ENCODE data around the gene SLC9A9. TPM values are rescaled to one million over a fixed set of nuclear protein-coding genes. Genes with fewer than 3 reads are reported as not detected.
"Not testable (repeated sequence)": the region's sequence is repeated elsewhere in the genome, so short reads cannot be mapped to it uniquely, and the experiment has no call there.

SLC9A9 gene
- total RNA-seq, 1 donor from 2014 or later = 0.22 TPM

DNA sequence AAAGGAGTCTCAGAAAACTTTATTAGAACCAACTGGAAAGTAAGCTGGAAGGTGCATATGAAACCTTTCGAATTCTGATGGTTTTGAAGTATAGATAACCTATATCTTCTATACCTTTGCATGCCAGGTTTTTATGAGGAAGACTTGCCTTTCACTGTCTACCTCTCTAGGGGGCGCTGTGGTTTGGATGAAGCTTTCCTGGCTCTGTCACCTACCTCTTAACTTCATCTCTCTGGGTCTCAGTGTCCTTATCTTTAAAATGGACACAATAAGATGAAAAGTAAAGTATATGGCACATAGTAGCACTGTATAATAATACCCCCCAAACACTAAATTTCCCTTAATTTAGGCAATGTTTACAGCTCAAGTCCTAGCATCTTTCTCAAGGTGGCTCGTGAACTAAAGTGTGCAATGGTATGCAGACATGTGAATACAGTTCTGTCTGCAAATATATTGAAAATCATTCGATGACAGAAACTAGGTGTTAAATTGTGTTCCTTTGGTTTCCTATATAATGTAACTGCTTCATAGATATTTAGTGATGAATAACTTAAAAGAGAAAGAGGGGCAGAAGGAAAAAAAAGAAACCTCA, 414.4 kb downstream of the SLC9A9 start:
- H3K4me3 ChIP-seq = no peak overlapping the region
- peak; percentile 24 for DNase-seq (ENCODE audit: low spot score)
- H3K36me3 ChIP-seq = no peaks in the 10 kb centered on the region
- no peak for TF ChIP-seq EZH2phosphoT487 (IDR thresholded peaks at IDR 0.05)
- TF ChIP-seq, protein P1, sequence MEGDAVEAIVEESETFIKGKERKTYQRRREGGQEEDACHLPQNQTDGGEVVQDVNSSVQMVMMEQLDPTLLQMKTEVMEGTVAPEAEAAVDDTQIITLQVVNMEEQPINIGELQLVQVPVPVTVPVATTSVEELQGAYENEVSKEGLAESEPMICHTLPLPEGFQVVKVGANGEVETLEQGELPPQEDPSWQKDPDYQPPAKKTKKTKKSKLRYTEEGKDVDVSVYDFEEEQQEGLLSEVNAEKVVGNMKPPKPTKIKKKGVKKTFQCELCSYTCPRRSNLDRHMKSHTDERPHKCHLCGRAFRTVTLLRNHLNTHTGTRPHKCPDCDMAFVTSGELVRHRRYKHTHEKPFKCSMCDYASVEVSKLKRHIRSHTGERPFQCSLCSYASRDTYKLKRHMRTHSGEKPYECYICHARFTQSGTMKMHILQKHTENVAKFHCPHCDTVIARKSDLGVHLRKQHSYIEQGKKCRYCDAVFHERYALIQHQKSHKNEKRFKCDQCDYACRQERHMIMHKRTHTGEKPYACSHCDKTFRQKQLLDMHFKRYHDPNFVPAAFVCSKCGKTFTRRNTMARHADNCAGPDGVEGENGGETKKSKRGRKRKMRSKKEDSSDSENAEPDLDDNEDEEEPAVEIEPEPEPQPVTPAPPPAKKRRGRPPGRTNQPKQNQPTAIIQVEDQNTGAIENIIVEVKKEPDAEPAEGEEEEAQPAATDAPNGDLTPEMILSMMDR (IDR thresholded peaks at IDR 0.05) = peak; percentile 70
- H3K27me3 Mint-ChIP-seq (ENCODE audit: insufficient read depth, low read depth) = peaks cover 11% of the 10 kb centered on the region
- peaks cover 5% of the 10 kb centered on the region for H3K4me1 Mint-ChIP-seq
- H3K9me3 Mint-ChIP-seq = no peaks in the 10 kb centered on the region
- H3K4me3 Mint-ChIP-seq = no peak overlapping the region
- H3K27ac ChIP-seq = no peak overlapping the region
- no peaks in the 10 kb centered on the region for H3K9me3 ChIP-seq (ENCODE audit: low read depth)
- no peak overlapping the region for H2AFZ ChIP-seq (replicated peaks)
- H3K4me1 ChIP-seq = no peaks in the 10 kb centered on the region
- no peak overlapping the region for H3K4me2 ChIP-seq
- no peaks in the 10 kb centered on the region for H4K20me1 ChIP-seq (ENCODE audit: low read depth)
- no peaks in the 10 kb centered on the region for H3K79me2 ChIP-seq (ENCODE audit: low read depth)
- H3K36me3 Mint-ChIP-seq = no peaks in the 10 kb centered on the region
- H3K27me3 ChIP-seq = no peaks in the 10 kb centered on the region
- no peak overlapping the region for H3K27ac Mint-ChIP-seq
- H3K9ac ChIP-seq = no peak overlapping the region
- no peaks in the 10 kb centered on the region for H3F3A ChIP-seq (ENCODE audit: low read depth)

DNA sequence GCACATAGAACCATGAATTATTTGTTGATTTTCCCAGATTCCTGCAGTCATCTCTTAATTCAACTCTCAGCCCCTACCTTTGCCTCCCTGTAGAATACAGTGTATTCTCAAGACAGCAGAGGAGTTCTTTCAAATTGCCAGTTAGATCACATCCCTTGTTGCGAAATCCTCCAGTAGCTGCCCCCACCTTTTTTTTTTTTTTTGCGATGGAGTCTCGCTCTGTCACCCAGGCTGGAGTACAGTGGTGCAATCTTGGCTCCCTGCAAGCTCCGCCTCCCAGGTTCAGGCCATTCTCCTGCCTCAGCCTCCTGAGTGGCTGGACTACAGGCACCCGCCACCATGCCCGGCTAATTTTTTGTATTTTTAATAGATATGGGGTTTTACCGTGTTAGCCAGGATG, 417.0 kb downstream of the SLC9A9 start:
- H3K4me1 ChIP-seq; H3K27ac Mint-ChIP-seq; H3K9me3 ChIP-seq (ENCODE audit: low read depth); H3K27ac ChIP-seq; H3K4me3 ChIP-seq; H3K27me3 Mint-ChIP-seq (ENCODE audit: insufficient read depth, low read depth); DNase-seq (ENCODE audit: low spot score); H3K4me2 ChIP-seq; H3K4me3 Mint-ChIP-seq; H3K36me3 Mint-ChIP-seq; H2AFZ ChIP-seq (replicated peaks); H3K36me3 ChIP-seq; H3K9me3 Mint-ChIP-seq; H3K79me2 ChIP-seq (ENCODE audit: low read depth); H3K4me1 Mint-ChIP-seq; H3K9ac ChIP-seq; H3K27me3 ChIP-seq; H3F3A ChIP-seq (ENCODE audit: low read depth); H4K20me1 ChIP-seq (ENCODE audit: low read depth): not testable (repeated sequence)

DNA sequence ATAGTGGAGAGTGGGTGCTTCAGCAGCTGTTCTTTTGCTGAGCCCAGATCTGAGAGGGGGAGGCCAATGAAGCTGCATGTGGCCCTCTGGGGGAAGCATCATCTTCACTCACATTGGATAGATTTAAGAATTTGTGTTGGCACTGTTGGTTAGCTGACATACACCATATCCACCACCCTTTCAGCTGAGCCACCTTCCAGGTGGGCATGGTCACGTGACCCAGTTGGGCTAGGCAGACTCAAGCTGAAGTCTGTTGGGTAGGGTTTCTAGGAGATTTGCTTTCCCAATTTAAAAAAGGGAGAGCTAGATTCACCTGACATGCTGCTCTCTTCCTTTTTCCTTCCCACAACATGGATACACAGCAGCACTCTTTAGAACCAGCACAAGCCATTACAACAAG, 417.7 kb downstream of the SLC9A9 start:
- Histone ChIP-seq H3K27ac (no peak overlapping the region), H3K36me3 (no peaks in the 10 kb centered on the region), H2AFZ (replicated peaks) (no peak overlapping the region), H4K20me1 (ENCODE audit: low read depth) (no peaks in the 10 kb centered on the region), H3F3A (ENCODE audit: low read depth) (no peaks in the 10 kb centered on the region), H3K4me3 (no peak overlapping the region), H3K4me1 (no peaks in the 10 kb centered on the region), H3K79me2 (ENCODE audit: low read depth) (no peaks in the 10 kb centered on the region), H3K9ac (no peak overlapping the region), H3K9me3 (ENCODE audit: low read depth) (no peaks in the 10 kb centered on the region), H3K4me2 (no peak overlapping the region), H3K27me3 (no peaks in the 10 kb centered on the region)
- no peak for DNase-seq (ENCODE audit: low spot score)
- Mint-ChIP-seq H3K27me3 (ENCODE audit: insufficient read depth, low read depth) (peaks cover 8% of the 10 kb centered on the region), H3K9me3 (no peaks in the 10 kb centered on the region), H3K4me1 (peaks cover 11% of the 10 kb centered on the region), H3K4me3 (no peak overlapping the region), H3K27ac (no peak overlapping the region), H3K36me3 (no peaks in the 10 kb centered on the region)
- TF ChIP-seq EZH2 (IDR thresholded peaks at IDR 0.05) (no peak), EZH2phosphoT487 (IDR thresholded peaks at IDR 0.05) (no peak)
- TF ChIP-seq, protein P1 (IDR thresholded peaks at IDR 0.05) = no peak

DNA sequence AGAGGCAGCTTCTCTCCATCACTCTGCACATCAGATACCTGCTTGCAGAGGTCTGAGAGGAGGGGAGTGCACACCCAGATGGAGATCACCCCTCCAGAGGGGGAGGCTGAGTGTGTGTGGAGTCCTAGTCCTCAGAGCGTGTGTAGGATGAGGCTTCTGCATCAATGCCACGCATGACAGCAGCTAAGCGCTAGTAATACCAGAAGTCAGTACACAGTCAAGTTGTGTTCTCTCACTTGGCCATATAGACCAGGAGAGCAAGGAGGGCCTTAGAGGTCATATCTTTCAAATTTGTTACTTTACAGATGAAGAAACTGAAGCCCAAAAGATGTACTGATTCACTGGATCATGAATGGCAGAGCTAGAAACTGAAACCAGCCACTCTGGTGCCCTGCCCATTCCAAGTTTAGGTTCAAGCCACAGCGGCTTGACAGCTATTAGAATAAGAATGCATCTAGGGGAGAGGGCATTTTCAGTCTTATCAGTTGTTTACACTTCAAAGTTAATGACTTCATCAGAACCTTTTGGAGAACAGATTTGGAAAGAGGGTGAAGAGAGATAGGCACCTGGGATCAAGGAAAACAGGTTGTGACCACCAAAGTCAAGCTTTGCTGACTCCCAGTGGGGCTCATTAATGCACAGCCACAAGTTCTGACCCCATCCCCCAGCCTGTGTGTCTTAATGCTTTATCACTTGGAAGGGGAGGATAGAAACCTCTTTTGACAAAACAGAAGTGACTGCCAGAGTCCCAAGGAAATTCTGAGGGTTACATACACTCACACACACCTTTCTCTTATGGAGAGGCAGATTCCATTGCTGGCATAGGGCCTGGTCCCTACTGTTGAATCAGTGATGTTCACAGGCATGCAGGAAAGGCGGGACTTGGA, 418.4 kb downstream of the SLC9A9 start:
- Histone ChIP-seq H3K27ac (no peak overlapping the region), H3K36me3 (no peaks in the 10 kb centered on the region), H3K4me2 (no peak overlapping the region), H3F3A (ENCODE audit: low read depth) (no peaks in the 10 kb centered on the region), H3K79me2 (ENCODE audit: low read depth) (no peaks in the 10 kb centered on the region), H4K20me1 (ENCODE audit: low read depth) (no peaks in the 10 kb centered on the region), H3K27me3 (no peaks in the 10 kb centered on the region), H3K4me1 (no peaks in the 10 kb centered on the region), H3K4me3 (no peak overlapping the region), H3K9me3 (ENCODE audit: low read depth) (no peaks in the 10 kb centered on the region), H3K9ac (no peak overlapping the region), H2AFZ (replicated peaks) (no peak overlapping the region)
- H3K4me1 Mint-ChIP-seq = peaks cover 13% of the 10 kb centered on the region
- no peak for DNase-seq (ENCODE audit: low spot score)
- TF ChIP-seq EZH2 (IDR thresholded peaks at IDR 0.05) (no peak), EZH2phosphoT487 (IDR thresholded peaks at IDR 0.05) (no peak)
- TF ChIP-seq, protein P1 (IDR thresholded peaks at IDR 0.05) = no peak
- H3K36me3 Mint-ChIP-seq = no peaks in the 10 kb centered on the region
- no peak overlapping the region for H3K4me3 Mint-ChIP-seq
- H3K27me3 Mint-ChIP-seq (ENCODE audit: insufficient read depth, low read depth) = peaks cover 7% of the 10 kb centered on the region
- no peaks in the 10 kb centered on the region for H3K9me3 Mint-ChIP-seq
- H3K27ac Mint-ChIP-seq = no peak overlapping the region

Measured in neural progenitor cell (in vitro differentiated cells).